Adrenal gland (tissue), 12 donors: ENCODE measurements around the gene TMOD1. TPM values are rescaled to one million over a fixed set of nuclear protein-coding genes. Genes with fewer than 3 reads are reported as not detected.

Experiments
- DNase-seq, 7 donors: peaks; one replicate each; pipeline ENCODE4 v3.0.0-alpha.2; 2019 to 2020
- H3K27ac ChIP-seq, 5 donors: fragments of 200-600 bp; sonication (generic) in 4 of 5; 1 replicate in 3 of 5; 2 replicates in 2 of 5; pipeline versions ENCODE4 v1.5.1 to v1.8.0; 2016 to 2020; ENCODE audit warnings: mild to moderate bottlenecking in 1 of 5
- H3K27me3 ChIP-seq: fragments of 200-600 bp; 2 replicates; pipeline ENCODE4 v1.8.0; 2021
- H3K36me3 ChIP-seq, 2 donors: fragments of 200-600 bp; replicated peaks in 1 of 2; 1 replicate in 1 of 2; 2 replicates in 1 of 2; pipeline versions ENCODE4 v1.5.1 to v1.8.0; 2018 to 2022
- H3K4me1 ChIP-seq, 2 donors: fragments of 200-600 bp; replicated peaks in 1 of 2; 1 replicate in 1 of 2; 2 replicates in 1 of 2; pipeline versions ENCODE4 v1.5.1 to v1.8.0; 2018 to 2021
- H3K4me3 ChIP-seq, 4 donors: fragments of 200-600 bp; sonication (generic) in 3 of 4; one replicate each; pipeline ENCODE4 v1.5.1; 2016 to 2018
- H3K9me3 ChIP-seq, 3 donors: fragments of 200-600 bp; sonication (generic) in 1 of 3; replicated peaks in 1 of 3; 1 replicate in 2 of 3; 2 replicates in 1 of 3; pipeline versions ENCODE4 v1.5.1 to v1.8.0; 2016 to 2021
- CTCF ChIP-seq, 6 experiments: fragments of 450-650 bp in 4 of 6; fragments of 200-600 bp in 2 of 6; sonication (generic) in 1 of 6; IDR thresholded peaks; 1 replicate in 5 of 6; 2 replicates in 1 of 6; pipeline versions ENCODE4 v1.5.1 to v1.8.0; 2016 to 2021; ENCODE audit warnings: antibody characterized with exemption in 6 of 6, mild to moderate bottlenecking in 2 of 6, moderate library complexity in 1 of 6
- POLR2A ChIP-seq, 2 donors: fragments of 450-650 bp; IDR thresholded peaks; one replicate each; pipeline ENCODE4 v1.6.1; 2017; ENCODE audit warnings: antibody characterized with exemption in 2 of 2, mild to moderate bottlenecking in 2 of 2, moderate library complexity in 1 of 2
- WGBS, 4 donors: extraction: QIAGEN DNeasy Blood & Tissue Kit in 2 of 4; methylation state at CpG; one replicate each; pipeline versions ENCODE4 v1.1.5 to v1.1.7; 2013 to 2017; 5-methylcytosine and 5-hydroxymethylcytosine counted together
- intact Hi-C, 2 donors: fragments of 100-400 bp; cut with DNase I; formaldehyde crosslinking; loops; one replicate each; pipeline versions ENCODE4 v1.14.1 to v1.15.0; 2022 to 2023
- polyA plus RNA-seq, 3 donors: library from polyadenylated mRNA; stranded (reverse); fragments of 200-250 nt in 2 of 3; fragments of 350-450 nt in 1 of 3; fragmentation: Illumina TruSeq in 1 of 3; extraction: RNeasy Lipid Tissue Mini Kit (QIAGEN cat#74804) in 1 of 3; gene quantifications; one replicate each; pipeline ENCODE4 v1.2.3, GENCODE V29; 2013 to 2014
- total RNA-seq, 9 donors: library from RNA; depleted of rRNA in 4 of 9; stranded (reverse); fragments of >200 nt in 4 of 9; fragments of 120-200 nt in 1 of 9; fragmentation: NEBNext Ultra II Directional in 1 of 9; extraction: Animal tissue kit (Norgen Biotek cat#: 25700) in 1 of 9; gene quantifications; one replicate each; pipeline versions ENCODE4 v1.1.0 to v1.2.4, GENCODE V29; 2013 to 2023
- donor health status: healthy with polysubstance abuse.
- donor health status: Bipolar disorder and iron deficiency.
- donor health status: DM: yes; HTN: yes; CAD: no.
- donor health status: DM: no; HTN: no; CAD: no.
- donor health status: DM: no; HTN: no; CAD: no.
- donor health status: DM: yes; HTN: yes; CAD: no.

Gene TMOD1
- total and polyA plus RNA-seq, 12 donors: 23.9 to 91.2 (median 59.8) TPM

GRCh38 chr9:97502984-97503861 lies 1.8 kb downstream of the TMOD1 start:
- Histone ChIP-seq H3K27me3 (no peaks in the 10 kb centered on the region), H3K9me3 (no peaks in the 10 kb centered on the region), H3K4me1 (peaks cover 32 to 52% of the 10 kb centered on the region in 2 donors), H3K4me3 (peak overlapping the region in 2 of 4 donors; percentile 77 to 95), H3K27ac (peak overlapping the region; percentile 39 to 87 (median 67)), H3K36me3 (no peaks in the 10 kb centered on the region)
- 52 to 71% (median 62%) methylated on average over 17 of the region's 17 CpGs for WGBS, 4 donors
- intact Hi-C loops: no loop called here
- TF ChIP-seq CTCF (IDR thresholded peaks at IDR 0.05) (no peak), POLR2A (IDR thresholded peaks at IDR 0.05) (no peak)
- no peak for DNase-seq

- peak overlapping the region; percentile 39 to 87 (median 67) for H3K27ac ChIP-seq
- intact Hi-C loops: no loop called here
- peak overlapping the region in 1 of 4 donors; percentile 95 for H3K4me3 ChIP-seq
- no peak for DNase-seq
- 88 to 100% (median 95%) methylated on average over 1 of the region's 1 CpG for WGBS, 4 donors
- no peaks in the 10 kb centered on the region for H3K9me3 ChIP-seq
- no peaks in the 10 kb centered on the region for H3K36me3 ChIP-seq
- TF ChIP-seq POLR2A (IDR thresholded peaks at IDR 0.05) (no peak), CTCF (IDR thresholded peaks at IDR 0.05) (no peak)
- peaks cover 32 to 52% of the 10 kb centered on the region in 2 donors for H3K4me1 ChIP-seq
- no peaks in the 10 kb centered on the region for H3K27me3 ChIP-seq
Observed at GRCh38 chr9:97503862-97504210, 2.4 kb downstream of the TMOD1 start.

- Histone ChIP-seq H3K27ac (peak overlapping the region; percentile 39 to 87 (median 67)), H3K4me1 (peaks cover 32 to 52% of the 10 kb centered on the region in 2 donors), H3K9me3 (no peaks in the 10 kb centered on the region), H3K36me3 (no peaks in the 10 kb centered on the region), H3K27me3 (no peaks in the 10 kb centered on the region), H3K4me3 (peak overlapping the region in 1 of 4 donors; percentile 16)
- TF ChIP-seq CTCF (IDR thresholded peaks at IDR 0.05): no peak
- TF ChIP-seq POLR2A (IDR thresholded peaks at IDR 0.05): peak; percentile 7 to 35
- peak; percentile 60 to 91 (median 76) for DNase-seq
- WGBS, 4 donors: 23 to 34% (median 28%) methylated on average over 6 to 8 of the region's 8 CpGs
- intact Hi-C loops: no loop called here
Observed at GRCh38 chr9:97504381-97505216, 3.1 kb downstream of the TMOD1 start.

GRCh38 chr9:97505845-97506244 lies 4.4 kb downstream of the TMOD1 start:
- no peak for DNase-seq
- WGBS, 4 donors: 92 to 96% (median 95%) methylated on average over 3 of the region's 3 CpGs
- no peak for TF ChIP-seq CTCF (IDR thresholded peaks at IDR 0.05)
- no peak for TF ChIP-seq POLR2A (IDR thresholded peaks at IDR 0.05)

More at GRCh38 chr9:97505845-97506244, 4.4 kb downstream of the TMOD1 start:
- no peaks in the 10 kb centered on the region for H3K36me3 ChIP-seq
- no peak overlapping the region for H3K4me3 ChIP-seq
- peak overlapping the region in 2 of 5 donors; percentile 86 to 87 for H3K27ac ChIP-seq
- H3K4me1 ChIP-seq: peaks cover 32 to 51% of the 10 kb centered on the region in 2 donors
- H3K27me3 ChIP-seq: no peaks in the 10 kb centered on the region
- no peaks in the 10 kb centered on the region for H3K9me3 ChIP-seq
- intact Hi-C loops: no loop called here
